GM12878 (cell line): ENCODE results near the gene RNF166. TPM values are rescaled to one million over a fixed set of nuclear protein-coding genes. Genes with fewer than 3 reads are reported as not detected.

Experiments used
- NFYA ChIP-seq: IDR thresholded peaks from 2 replicates; pipeline ENCODE4 v1.6.1; 2011; ENCODE audit warnings: low read depth, mild to moderate bottlenecking, low read length, improper control_type of control experiment, borderline replicate concordance
- NFYB ChIP-seq: IDR thresholded peaks from 2 replicates; pipeline ENCODE4 v1.6.1; 2011; ENCODE audit warnings: low read depth, mild to moderate bottlenecking, low read length, improper control_type of control experiment, moderate library complexity; ENCODE audit not compliant: insufficient read depth
- RBBP5 ChIP-seq: fragments of 200-600 bp; sonication (generic); conservative IDR thresholded peaks from 2 replicates; pipeline ENCODE4 v1.6.1; 2016
- SIX5 ChIP-seq: IDR thresholded peaks from 2 replicates; pipeline ENCODE4 v1.6.1; 2011; ENCODE audit warnings: mild to moderate bottlenecking, low read depth, low read length, moderate library complexity; ENCODE audit not compliant: severe bottlenecking
- SRF ChIP-seq, 2 experiments: IDR thresholded peaks; 2 replicates each; pipeline ENCODE4 v1.6.1; 2011; ENCODE audit warnings: low read depth in 2 of 2, low read length in 2 of 2, mild to moderate bottlenecking in 1 of 2, moderate library complexity in 1 of 2
- ZNF217 ChIP-seq: fragments of 450-650 bp; IDR thresholded peaks from 2 replicates; pipeline ENCODE4 v1.6.1; 2017; ENCODE audit warnings: antibody characterized with exemption, mild to moderate bottlenecking
- polyA plus RNA-seq, 11 experiments: library from polyadenylated mRNA; depleted of rRNA in 4 of 11; unstranded in 6 of 11; stranded (reverse) in 5 of 11; fragments of >200 nt; fragmentation: Nextera tagmentation in 4 of 11; fragmentation: Illumina TruSeq in 1 of 11; extraction: Ambion mirVana in 4 of 11; extraction: Trizol in 1 of 11; gene quantifications; 1 replicate in 1 of 11; 2 replicates in 10 of 11; pipeline versions ENCODE4 v1.2.1 to v1.2.3, GENCODE V29; 2011 to 2016; ENCODE audit warnings: inconsistent platforms in 2 of 11, missing spikeins in 2 of 11, low read depth in 1 of 11
- total RNA-seq, 4 experiments: library from RNA; depleted of rRNA in 3 of 4; stranded (reverse); fragments of >200 nt in 3 of 4; fragmentation: Illumina TruSeq in 1 of 4; extraction: Trizol in 1 of 4; gene quantifications; 2 replicates each; pipeline versions ENCODE4 v1.2.1 to v1.2.3, GENCODE V29; 2013 to 2021
- TF ChIP-seq, protein P1 (sequence below): fragments of 450-650 bp; IDR thresholded peaks from 2 replicates; pipeline ENCODE4 v1.6.1; 2016; ENCODE audit warnings: mild to moderate bottlenecking
- TF ChIP-seq, protein P2 (sequence below): IDR thresholded peaks from 2 replicates; pipeline ENCODE4 v1.6.1; 2012; ENCODE audit warnings: mild to moderate bottlenecking, low read depth, low read length
- TF ChIP-seq, protein P3 (sequence below): fragments of 450-650 bp; IDR thresholded peaks from 2 replicates; pipeline ENCODE4 v1.6.1; 2016; ENCODE audit warnings: mild to moderate bottlenecking
- TF ChIP-seq, protein P4 (sequence below): fragments of 450-650 bp; IDR thresholded peaks from 2 replicates; pipeline ENCODE4 v1.6.1; 2018; ENCODE audit warnings: mild to moderate bottlenecking, low read depth, moderate library complexity; ENCODE audit not compliant: partially characterized antibody
- TF ChIP-seq, protein P5 (sequence below): fragments of 450-650 bp; IDR thresholded peaks from 2 replicates; pipeline ENCODE4 v1.6.1; 2017; ENCODE audit warnings: antibody characterized with exemption, mild to moderate bottlenecking, moderate library complexity

RNF166 gene
- total and polyA plus RNA-seq, 10 of the 15 experiments (the other 5 are each of a cell fraction or from before 2014, with no cell fraction given) = 0.48 to 32.8 (median 12.1) TPM

DNA sequence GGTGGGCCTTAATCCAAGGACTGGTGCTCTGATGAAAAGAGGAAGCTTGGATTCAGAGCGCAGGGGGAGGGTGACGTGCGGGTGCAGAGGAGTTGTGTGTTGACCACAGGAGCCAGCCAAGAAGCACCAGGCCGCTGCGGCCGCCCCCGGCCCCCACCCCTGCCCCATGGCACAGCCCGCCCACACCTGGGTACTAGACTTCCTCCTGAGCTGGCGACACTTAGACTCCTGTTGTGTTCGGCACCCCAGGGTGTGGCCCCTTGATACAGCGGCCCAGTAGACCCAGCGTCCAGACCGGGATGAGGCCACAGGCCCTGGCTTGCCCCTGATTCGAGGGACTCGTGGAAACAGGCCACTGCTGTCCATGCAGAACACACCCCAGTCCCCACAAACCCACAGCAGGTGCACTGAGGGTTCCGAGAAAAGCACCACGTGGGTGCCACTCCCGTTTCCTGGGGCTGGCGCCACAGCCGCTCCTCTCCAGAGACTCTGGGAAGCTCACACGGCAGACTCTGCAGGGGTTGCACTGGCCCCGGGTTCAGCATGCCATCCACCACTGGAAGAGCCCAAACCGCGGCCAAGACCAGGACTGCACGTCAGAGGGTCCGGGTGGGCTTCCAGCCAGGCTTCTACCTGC lies 14.2 kb downstream of the RNF166 start (continued):
- no peak for TF ChIP-seq NFYB
- TF ChIP-seq, protein P1, sequence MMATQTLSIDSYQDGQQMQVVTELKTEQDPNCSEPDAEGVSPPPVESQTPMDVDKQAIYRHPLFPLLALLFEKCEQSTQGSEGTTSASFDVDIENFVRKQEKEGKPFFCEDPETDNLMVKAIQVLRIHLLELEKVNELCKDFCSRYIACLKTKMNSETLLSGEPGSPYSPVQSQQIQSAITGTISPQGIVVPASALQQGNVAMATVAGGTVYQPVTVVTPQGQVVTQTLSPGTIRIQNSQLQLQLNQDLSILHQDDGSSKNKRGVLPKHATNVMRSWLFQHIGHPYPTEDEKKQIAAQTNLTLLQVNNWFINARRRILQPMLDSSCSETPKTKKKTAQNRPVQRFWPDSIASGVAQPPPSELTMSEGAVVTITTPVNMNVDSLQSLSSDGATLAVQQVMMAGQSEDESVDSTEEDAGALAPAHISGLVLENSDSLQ = no peak
- TF ChIP-seq, protein P2, sequence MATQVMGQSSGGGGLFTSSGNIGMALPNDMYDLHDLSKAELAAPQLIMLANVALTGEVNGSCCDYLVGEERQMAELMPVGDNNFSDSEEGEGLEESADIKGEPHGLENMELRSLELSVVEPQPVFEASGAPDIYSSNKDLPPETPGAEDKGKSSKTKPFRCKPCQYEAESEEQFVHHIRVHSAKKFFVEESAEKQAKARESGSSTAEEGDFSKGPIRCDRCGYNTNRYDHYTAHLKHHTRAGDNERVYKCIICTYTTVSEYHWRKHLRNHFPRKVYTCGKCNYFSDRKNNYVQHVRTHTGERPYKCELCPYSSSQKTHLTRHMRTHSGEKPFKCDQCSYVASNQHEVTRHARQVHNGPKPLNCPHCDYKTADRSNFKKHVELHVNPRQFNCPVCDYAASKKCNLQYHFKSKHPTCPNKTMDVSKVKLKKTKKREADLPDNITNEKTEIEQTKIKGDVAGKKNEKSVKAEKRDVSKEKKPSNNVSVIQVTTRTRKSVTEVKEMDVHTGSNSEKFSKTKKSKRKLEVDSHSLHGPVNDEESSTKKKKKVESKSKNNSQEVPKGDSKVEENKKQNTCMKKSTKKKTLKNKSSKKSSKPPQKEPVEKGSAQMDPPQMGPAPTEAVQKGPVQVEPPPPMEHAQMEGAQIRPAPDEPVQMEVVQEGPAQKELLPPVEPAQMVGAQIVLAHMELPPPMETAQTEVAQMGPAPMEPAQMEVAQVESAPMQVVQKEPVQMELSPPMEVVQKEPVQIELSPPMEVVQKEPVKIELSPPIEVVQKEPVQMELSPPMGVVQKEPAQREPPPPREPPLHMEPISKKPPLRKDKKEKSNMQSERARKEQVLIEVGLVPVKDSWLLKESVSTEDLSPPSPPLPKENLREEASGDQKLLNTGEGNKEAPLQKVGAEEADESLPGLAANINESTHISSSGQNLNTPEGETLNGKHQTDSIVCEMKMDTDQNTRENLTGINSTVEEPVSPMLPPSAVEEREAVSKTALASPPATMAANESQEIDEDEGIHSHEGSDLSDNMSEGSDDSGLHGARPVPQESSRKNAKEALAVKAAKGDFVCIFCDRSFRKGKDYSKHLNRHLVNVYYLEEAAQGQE = no peak
- TF ChIP-seq, protein P3, sequence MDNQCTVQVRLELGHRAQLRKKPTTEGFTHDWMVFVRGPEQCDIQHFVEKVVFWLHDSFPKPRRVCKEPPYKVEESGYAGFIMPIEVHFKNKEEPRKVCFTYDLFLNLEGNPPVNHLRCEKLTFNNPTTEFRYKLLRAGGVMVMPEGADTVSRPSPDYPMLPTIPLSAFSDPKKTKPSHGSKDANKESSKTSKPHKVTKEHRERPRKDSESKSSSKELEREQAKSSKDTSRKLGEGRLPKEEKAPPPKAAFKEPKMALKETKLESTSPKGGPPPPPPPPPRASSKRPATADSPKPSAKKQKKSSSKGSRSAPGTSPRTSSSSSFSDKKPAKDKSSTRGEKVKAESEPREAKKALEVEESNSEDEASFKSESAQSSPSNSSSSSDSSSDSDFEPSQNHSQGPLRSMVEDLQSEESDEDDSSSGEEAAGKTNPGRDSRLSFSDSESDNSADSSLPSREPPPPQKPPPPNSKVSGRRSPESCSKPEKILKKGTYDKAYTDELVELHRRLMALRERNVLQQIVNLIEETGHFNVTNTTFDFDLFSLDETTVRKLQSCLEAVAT = no peak
- TF ChIP-seq SRF (IDR thresholded peaks at IDR 0.05; ENCODE audit: low read depth in 2 of 2, low read length in 2 of 2) = no peak
- no peak for TF ChIP-seq ZNF217
- TF ChIP-seq, protein P4, sequence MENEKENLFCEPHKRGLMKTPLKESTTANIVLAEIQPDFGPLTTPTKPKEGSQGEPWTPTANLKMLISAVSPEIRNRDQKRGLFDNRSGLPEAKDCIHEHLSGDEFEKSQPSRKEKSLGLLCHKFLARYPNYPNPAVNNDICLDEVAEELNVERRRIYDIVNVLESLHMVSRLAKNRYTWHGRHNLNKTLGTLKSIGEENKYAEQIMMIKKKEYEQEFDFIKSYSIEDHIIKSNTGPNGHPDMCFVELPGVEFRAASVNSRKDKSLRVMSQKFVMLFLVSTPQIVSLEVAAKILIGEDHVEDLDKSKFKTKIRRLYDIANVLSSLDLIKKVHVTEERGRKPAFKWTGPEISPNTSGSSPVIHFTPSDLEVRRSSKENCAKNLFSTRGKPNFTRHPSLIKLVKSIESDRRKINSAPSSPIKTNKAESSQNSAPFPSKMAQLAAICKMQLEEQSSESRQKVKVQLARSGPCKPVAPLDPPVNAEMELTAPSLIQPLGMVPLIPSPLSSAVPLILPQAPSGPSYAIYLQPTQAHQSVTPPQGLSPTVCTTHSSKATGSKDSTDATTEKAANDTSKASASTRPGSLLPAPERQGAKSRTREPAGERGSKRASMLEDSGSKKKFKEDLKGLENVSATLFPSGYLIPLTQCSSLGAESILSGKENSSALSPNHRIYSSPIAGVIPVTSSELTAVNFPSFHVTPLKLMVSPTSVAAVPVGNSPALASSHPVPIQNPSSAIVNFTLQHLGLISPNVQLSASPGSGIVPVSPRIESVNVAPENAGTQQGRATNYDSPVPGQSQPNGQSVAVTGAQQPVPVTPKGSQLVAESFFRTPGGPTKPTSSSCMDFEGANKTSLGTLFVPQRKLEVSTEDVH = no peak
- TF ChIP-seq SIX5 = no peak
- no peak for TF ChIP-seq RBBP5
- no peak for TF ChIP-seq NFYA
- TF ChIP-seq, protein P5, sequence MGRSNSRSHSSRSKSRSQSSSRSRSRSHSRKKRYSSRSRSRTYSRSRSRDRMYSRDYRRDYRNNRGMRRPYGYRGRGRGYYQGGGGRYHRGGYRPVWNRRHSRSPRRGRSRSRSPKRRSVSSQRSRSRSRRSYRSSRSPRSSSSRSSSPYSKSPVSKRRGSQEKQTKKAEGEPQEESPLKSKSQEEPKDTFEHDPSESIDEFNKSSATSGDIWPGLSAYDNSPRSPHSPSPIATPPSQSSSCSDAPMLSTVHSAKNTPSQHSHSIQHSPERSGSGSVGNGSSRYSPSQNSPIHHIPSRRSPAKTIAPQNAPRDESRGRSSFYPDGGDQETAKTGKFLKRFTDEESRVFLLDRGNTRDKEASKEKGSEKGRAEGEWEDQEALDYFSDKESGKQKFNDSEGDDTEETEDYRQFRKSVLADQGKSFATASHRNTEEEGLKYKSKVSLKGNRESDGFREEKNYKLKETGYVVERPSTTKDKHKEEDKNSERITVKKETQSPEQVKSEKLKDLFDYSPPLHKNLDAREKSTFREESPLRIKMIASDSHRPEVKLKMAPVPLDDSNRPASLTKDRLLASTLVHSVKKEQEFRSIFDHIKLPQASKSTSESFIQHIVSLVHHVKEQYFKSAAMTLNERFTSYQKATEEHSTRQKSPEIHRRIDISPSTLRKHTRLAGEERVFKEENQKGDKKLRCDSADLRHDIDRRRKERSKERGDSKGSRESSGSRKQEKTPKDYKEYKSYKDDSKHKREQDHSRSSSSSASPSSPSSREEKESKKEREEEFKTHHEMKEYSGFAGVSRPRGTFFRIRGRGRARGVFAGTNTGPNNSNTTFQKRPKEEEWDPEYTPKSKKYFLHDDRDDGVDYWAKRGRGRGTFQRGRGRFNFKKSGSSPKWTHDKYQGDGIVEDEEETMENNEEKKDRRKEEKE = no peak
